HepG2 (cell line): ENCODE measurements around the gene GRB7. TPM values are rescaled to one million over a fixed set of nuclear protein-coding genes. Genes with fewer than 3 reads are reported as not detected.

ENCODE experiments used
- ARNTL ChIP-seq: sonication (generic); formaldehyde crosslinking; IDR thresholded peaks from 2 replicates; pipeline ENCODE4 v1.4.0; 2020; ENCODE audit warnings: mild to moderate bottlenecking, missing genetic modification reagents
- GMEB2 ChIP-seq: IDR thresholded peaks from 2 replicates; pipeline ENCODE4 v1.6.1; 2016; ENCODE audit warnings: missing biosample characterization, missing genetic modification reagents, low read depth
- GRHL1 ChIP-seq: sonication (generic); formaldehyde crosslinking; conservative IDR thresholded peaks from 2 replicates; pipeline ENCODE4 v1.8.0; 2022; ENCODE audit warnings: missing genetic modification reagents
- MAX ChIP-seq: IDR thresholded peaks from 2 replicates; pipeline ENCODE4 v1.6.1; 2012; ENCODE audit warnings: inconsistent platforms
- NCOA5 ChIP-seq: sonication (generic); formaldehyde crosslinking; IDR thresholded peaks from 2 replicates; pipeline ENCODE4 v1.4.0; 2020; ENCODE audit warnings: missing genetic modification reagents
- NFAT5 ChIP-seq: sonication (generic); formaldehyde crosslinking; IDR thresholded peaks from 2 replicates; pipeline ENCODE4 v1.4.0; 2020; ENCODE audit warnings: missing genetic modification reagents
- RERE ChIP-seq: IDR thresholded peaks from 2 replicates; pipeline ENCODE4 v1.6.1; 2016; ENCODE audit warnings: low read depth, missing genetic modification reagents, missing compliant biosample characterization
- SP2 ChIP-seq: sonication (generic); formaldehyde crosslinking; IDR thresholded peaks from 2 replicates; pipeline ENCODE4 v1.5.1; 2020; ENCODE audit warnings: mild to moderate bottlenecking, missing genetic modification reagents
- TOPORS ChIP-seq: sonication (generic); formaldehyde crosslinking; IDR thresholded peaks from 2 replicates; pipeline ENCODE4 v1.8.0; 2023; ENCODE audit warnings: mild to moderate bottlenecking, missing genetic modification reagents
- ZBTB26 ChIP-seq: IDR thresholded peaks from 2 replicates; pipeline ENCODE4 v1.6.1; 2016; ENCODE audit warnings: missing compliant biosample characterization, missing genetic modification reagents, borderline replicate concordance
- ZNF17 ChIP-seq: sonication (generic); formaldehyde crosslinking; IDR thresholded peaks from 2 replicates; pipeline ENCODE4 v1.5.0; 2020; ENCODE audit warnings: mild to moderate bottlenecking, missing genetic modification reagents
- ZNF83 ChIP-seq: sonication (generic); formaldehyde crosslinking; IDR thresholded peaks from 2 replicates; pipeline ENCODE4 v1.4.0; 2020; ENCODE audit warnings: missing genetic modification reagents, mild to moderate bottlenecking, borderline replicate concordance
- polyA plus RNA-seq, 8 experiments: library from polyadenylated mRNA; depleted of rRNA in 3 of 8; stranded (reverse) in 7 of 8; unstranded in 1 of 8; fragments of >200 nt; fragmentation: Illumina TruSeq in 4 of 8; extraction: Trizol in 4 of 8; gene quantifications; 2 replicates each; pipeline versions ENCODE4 v1.2.1 to v1.2.3, GENCODE V29; 2011 to 2016; ENCODE audit warnings: low read depth in 4 of 8, missing spikeins in 1 of 8, mixed read lengths in 1 of 8; ENCODE audit not compliant: insufficient read depth in 1 of 8
- total RNA-seq, 5 experiments: library from RNA; depleted of rRNA; stranded (reverse); fragments of >200 nt; fragmentation: Illumina TruSeq; extraction: Trizol; gene quantifications; 2 replicates each; pipeline ENCODE4 v1.2.3, GENCODE V29; 2016; ENCODE audit warnings: low read depth in 1 of 5

Gene GRB7
- total and polyA plus RNA-seq, 2 of the 13 experiments (the other 11 are each of a cell fraction or from before 2014, with no cell fraction given) = 60.2 to 77.7 TPM

GRCh38 chr17:39730095-39730921 is 7.4 kb upstream of the GRB7 start, which contains the start of gene MIEN1 (continued):
- no peak for TF ChIP-seq RERE (CRISPR knock-in tag)
- no peak for TF ChIP-seq NCOA5
- peak; percentile 81 for TF ChIP-seq MAX
- TF ChIP-seq GRHL1 (CRISPR knock-in tag) = no peak
- no peak; the same call in 1 of the 2 replicates for TF ChIP-seq NFAT5
- no peak for TF ChIP-seq ZNF83 (CRISPR knock-in tag)
- TF ChIP-seq ARNTL (CRISPR knock-in tag) = peak; percentile 99
- no peak for TF ChIP-seq ZNF17 (CRISPR knock-in tag)
- TF ChIP-seq SP2 (CRISPR knock-in tag) = no peak
- no peak for TF ChIP-seq GMEB2 (CRISPR knock-in tag)
- TF ChIP-seq TOPORS = peak; percentile 86; the same call in 1 of the 2 replicates
- peak; percentile 65; the same call in 1 of the 2 replicates for TF ChIP-seq ZBTB26 (CRISPR knock-in tag)
